H1 (cell line): ENCODE measurements around the gene ABCC2. TPM values are rescaled to one million over a fixed set of nuclear protein-coding genes. Genes with fewer than 3 reads are reported as not detected.

ENCODE experiments used
- CTCF ChIA-PET: fragments of 300-600 bp; sonication (Branson Sonifier 250); formaldehyde crosslinking; loops from one replicate; lab custom pipeline; 2021; ENCODE audit not compliant: partially characterized antibody; lab: Charles Lee
- POLR2A ChIA-PET: fragments of 300-600 bp; sonication (Branson Sonifier 250); formaldehyde crosslinking; loops from one replicate; lab custom pipeline; 2021; ENCODE audit warnings: inconsistent platforms; ENCODE audit not compliant: partially characterized antibody; lab: Charles Lee
- DNase-seq, 2 experiments: peaks; one replicate each; pipeline versions ENCODE4 v3.0.0 to v3.0.0-alpha.2; 2010 to 2022; ENCODE audit warnings: low spot score in 2 of 2, low read depth in 1 of 2, mixed read lengths in 1 of 2
- FAIRE-seq: peaks from 2 replicates; lab custom pipeline; 2011; peaks lifted over from hg19 to GRCh38; lab: Jason Lieb, UNC
- H2AFZ ChIP-seq: 2 replicates; pipeline ENCODE4 v1.8.1; 2012; ENCODE audit warnings: low read length, inconsistent platforms
- H2AK5ac ChIP-seq: 2 replicates; pipeline ENCODE4 v1.6.1; 2013; ENCODE audit warnings: low read depth, low read length
- H2BK120ac ChIP-seq: replicated peaks from 2 replicates; pipeline ENCODE3; 2013; ENCODE audit warnings: low read depth, low read length, inconsistent platforms
- H2BK12ac ChIP-seq: 2 replicates; pipeline ENCODE4 v1.6.1; 2013; ENCODE audit warnings: low read depth, low read length
- H2BK15ac ChIP-seq: 2 replicates; pipeline ENCODE4 v1.6.1; 2013; ENCODE audit warnings: low read length
- H2BK20ac ChIP-seq: 2 replicates; pipeline ENCODE4 v1.6.1; 2013; ENCODE audit warnings: low read length
- H2BK5ac ChIP-seq: 2 replicates; pipeline ENCODE4 v1.6.1; 2013; ENCODE audit warnings: low read depth, low read length
- H3K14ac ChIP-seq: 2 replicates; pipeline ENCODE4 v1.6.1; 2013; ENCODE audit warnings: inconsistent platforms; ENCODE audit not compliant: insufficient read length
- H3K18ac ChIP-seq: 2 replicates; pipeline ENCODE4 v1.6.1; 2013; ENCODE audit warnings: low read length; ENCODE audit errors: extremely low read depth
- H3K23ac ChIP-seq: 2 replicates; pipeline ENCODE4 v1.6.1; 2013; ENCODE audit warnings: inconsistent platforms; ENCODE audit not compliant: insufficient read length
- H3K23me2 ChIP-seq: 2 replicates; pipeline ENCODE4 v1.6.1; 2013; ENCODE audit warnings: low read depth, low read length
- H3K27ac ChIP-seq: 2 replicates; pipeline ENCODE4 v1.6.1; 2011; ENCODE audit warnings: low read depth, low read length, inconsistent platforms
- H3K27me3 ChIP-seq, 4 experiments: replicated peaks in 1 of 4; 1 replicate in 1 of 4; 2 replicates in 3 of 4; pipeline versions ENCODE4 v1.6.1 to v1.8.1; 2011 to 2013; ENCODE audit warnings: low read length in 3 of 4, mild to moderate bottlenecking in 3 of 4, inconsistent platforms in 2 of 4, mixed read lengths in 2 of 4, moderate library complexity in 1 of 4; ENCODE audit not compliant: control insufficient read depth in 3 of 4, insufficient read depth in 3 of 4; ENCODE audit errors: extremely low read depth in 1 of 4
- H3K36me3 ChIP-seq, 4 experiments: 2 replicates each; pipeline versions ENCODE4 v1.6.1 to v1.8.1; 2011 to 2013; ENCODE audit warnings: mild to moderate bottlenecking in 4 of 4, low read length in 3 of 4, moderate library complexity in 2 of 4, control low read depth in 1 of 4, inconsistent platforms in 1 of 4; ENCODE audit not compliant: insufficient read depth in 4 of 4, control insufficient read depth in 2 of 4
- H3K4ac ChIP-seq: replicated peaks from 2 replicates; pipeline ENCODE3; 2013; ENCODE audit warnings: low read length, low read depth, mixed read lengths, inconsistent platforms; ENCODE audit not compliant: insufficient read length
- H3K4me1 ChIP-seq, 4 experiments: replicated peaks in 1 of 4; 1 replicate in 1 of 4; 2 replicates in 3 of 4; pipeline versions ENCODE4 v1.6.1 to v1.8.1; 2011 to 2013; ENCODE audit warnings: low read length in 3 of 4, inconsistent platforms in 2 of 4, mixed read lengths in 1 of 4; ENCODE audit not compliant: insufficient read depth in 4 of 4, control insufficient read depth in 3 of 4
- H3K4me2 ChIP-seq, 2 experiments: 2 replicates each; pipeline versions ENCODE4 v1.6.1 to v1.8.1; 2011 to 2013; ENCODE audit warnings: low read depth in 2 of 2, low read length in 2 of 2, control low read depth in 1 of 2, inconsistent platforms in 1 of 2, mild to moderate bottlenecking in 1 of 2; ENCODE audit not compliant: insufficient read depth in 1 of 2
- H3K4me3 ChIP-seq, 4 experiments: fragments of 200-600, 300-600 bp in 1 of 4; sonication (generic), shearing (Covaris generic), sonication (Bioruptor Twin) in 1 of 4; 2 replicates each; pipeline versions ENCODE4 v1.5.1 to v1.8.1; 2011 to 2016; ENCODE audit warnings: low read length in 4 of 4, low read depth in 3 of 4, control low read depth in 2 of 4, inconsistent platforms in 2 of 4, mild to moderate bottlenecking in 2 of 4, mixed read lengths in 1 of 4, moderate library complexity in 1 of 4; ENCODE audit not compliant: insufficient read depth in 2 of 4; ENCODE audit errors: extremely low read depth in 1 of 4
- H3K56ac ChIP-seq: replicated peaks from 2 replicates; pipeline ENCODE3; 2013; ENCODE audit warnings: low read depth, mild to moderate bottlenecking, mixed read lengths, low read length, inconsistent platforms; ENCODE audit not compliant: insufficient read length
- H3K79me1 ChIP-seq: 2 replicates; pipeline ENCODE4 v1.6.1; 2013; ENCODE audit warnings: low read depth, low read length, control low read depth
- H3K79me2 ChIP-seq, 2 experiments: 2 replicates each; pipeline versions ENCODE4 v1.6.1 to v1.8.1; 2012 to 2013; ENCODE audit warnings: low read length in 2 of 2, mild to moderate bottlenecking in 2 of 2, inconsistent platforms in 1 of 2; ENCODE audit not compliant: insufficient read depth in 2 of 2, control insufficient read depth in 1 of 2
- H3K9ac ChIP-seq, 4 experiments: replicated peaks in 1 of 4; 1 replicate in 1 of 4; 2 replicates in 3 of 4; pipeline versions ENCODE4 v1.6.1 to v1.8.1; 2011 to 2013; ENCODE audit warnings: low read depth in 3 of 4, low read length in 3 of 4, control low read depth in 2 of 4, mild to moderate bottlenecking in 2 of 4, moderate library complexity in 2 of 4, inconsistent platforms in 1 of 4; ENCODE audit errors: extremely low read depth in 1 of 4
- H3K9me3 ChIP-seq, 2 experiments: 2 replicates each; pipeline versions ENCODE4 v1.6.1 to v1.8.1; 2012 to 2013; ENCODE audit warnings: mild to moderate bottlenecking in 2 of 2, moderate library complexity in 2 of 2, control low read depth in 1 of 2, inconsistent platforms in 1 of 2, low read depth in 1 of 2, low read length in 1 of 2, mixed read lengths in 1 of 2; ENCODE audit not compliant: insufficient read depth in 2 of 2
- H4K20me1 ChIP-seq, 2 experiments: replicated peaks in 1 of 2; 2 replicates each; pipeline versions ENCODE3 to v1.8.1; 2011 to 2013; ENCODE audit warnings: inconsistent platforms in 2 of 2, low read length in 2 of 2, mild to moderate bottlenecking in 1 of 2; ENCODE audit not compliant: insufficient read depth in 2 of 2, control insufficient read depth in 1 of 2
- H4K5ac ChIP-seq: 2 replicates; pipeline ENCODE4 v1.6.1; 2013; ENCODE audit warnings: low read length, low read depth, mixed read lengths, inconsistent platforms; ENCODE audit not compliant: insufficient read length
- H4K8ac ChIP-seq: 2 replicates; pipeline ENCODE4 v1.8.0; 2013; ENCODE audit warnings: mild to moderate bottlenecking, moderate library complexity, low read length, inconsistent platforms; ENCODE audit not compliant: insufficient read depth; ENCODE audit errors: extremely low read depth
- H4K91ac ChIP-seq: replicated peaks from 2 replicates; pipeline ENCODE3; 2013; ENCODE audit warnings: low read length, mixed read lengths, inconsistent platforms; ENCODE audit not compliant: insufficient read length
- EGR1 ChIP-seq: IDR thresholded peaks from 2 replicates; pipeline ENCODE4 v1.6.1; 2011; ENCODE audit warnings: low read depth, low read length, borderline replicate concordance
- FOSL1 ChIP-seq: IDR thresholded peaks from 2 replicates; pipeline ENCODE4 v1.6.1; 2011; ENCODE audit warnings: mild to moderate bottlenecking, low read depth, low read length, moderate library complexity; ENCODE audit not compliant: insufficient read depth
- GABPA ChIP-seq: IDR thresholded peaks from 2 replicates; pipeline ENCODE4 v1.6.1; 2011; ENCODE audit warnings: mild to moderate bottlenecking, low read length, moderate library complexity, borderline replicate concordance; ENCODE audit not compliant: insufficient read depth
- GTF2F1 ChIP-seq: IDR thresholded peaks from 2 replicates; pipeline ENCODE4 v1.6.1; 2012; ENCODE audit warnings: low read depth, low read length, improper control_type of control experiment, borderline replicate concordance
- PHF8 ChIP-seq: fragments of 200-600 bp; sonication (generic); conservative IDR thresholded peaks from 2 replicates; pipeline ENCODE4 v1.7.1; 2012; ENCODE audit warnings: low read depth, mild to moderate bottlenecking, inconsistent platforms, low read length, moderate library complexity
- RAD21 ChIP-seq, 2 experiments: IDR thresholded peaks in 1 of 2; conservative IDR thresholded peaks in 1 of 2; 2 replicates each; pipeline ENCODE4 v1.6.1; 2011; ENCODE audit warnings: low read depth in 2 of 2, low read length in 2 of 2, improper control_type of control experiment in 1 of 2, inconsistent platforms in 1 of 2, mild to moderate bottlenecking in 1 of 2, moderate library complexity in 1 of 2
- SUZ12 ChIP-seq: fragments of 200-600 bp; sonication (generic); IDR thresholded peaks from 2 replicates; pipeline ENCODE4 v1.6.1; 2012; ENCODE audit warnings: mild to moderate bottlenecking, inconsistent platforms, low read length, moderate library complexity, mixed read lengths
- TAF1 ChIP-seq: IDR thresholded peaks from 2 replicates; pipeline ENCODE4 v1.6.1; 2011; ENCODE audit warnings: mild to moderate bottlenecking, low read depth, low read length
- WGBS, 2 experiments: shearing (Covaris generic) in 1 of 2; methylation state at CpG; one replicate each; pipeline versions ENCODE4 v1.1.6 to v1.1.7; 2013 to 2015; ENCODE audit warnings: low lambda C conversion rate in 2 of 2, mixed read lengths in 2 of 2, inconsistent platforms in 1 of 2, low coverage in 1 of 2, missing lambda C conversion rate in 1 of 2; ENCODE audit not compliant: insufficient replicate concordance in 2 of 2, insufficient coverage in 1 of 2, insufficient read length in 1 of 2; ENCODE audit errors: extremely low coverage in 1 of 2, missing lambda C conversion rate in 1 of 2; 5-methylcytosine and 5-hydroxymethylcytosine counted together
- polyA plus RNA-seq, 7 experiments: library from polyadenylated mRNA; depleted of rRNA in 3 of 7; stranded (reverse) in 5 of 7; unstranded in 2 of 7; fragments of >200 nt in 5 of 7; fragments of 200-250 nt in 2 of 7; gene quantifications; 1 replicate in 5 of 7; 2 replicates in 1 of 7; 4 replicates in 1 of 7; pipeline versions ENCODE4 v1.2.1 to v1.2.3, GENCODE V29; 2011 to 2013; ENCODE audit warnings: missing spikeins in 2 of 7, mixed read lengths in 2 of 7
- total RNA-seq: library from RNA; stranded (reverse); fragmentation: NEBNext Ultra II Directional; extraction: Animal tissue kit (Norgen Biotek cat#: 25700); gene quantifications from 2 replicates; pipeline ENCODE4 v1.2.1, GENCODE V29; 2021

The ABCC2 gene
- total and polyA plus RNA-seq, 2 of the 8 experiments (the other 6 are each of a cell fraction or from before 2014, with no cell fraction given) = 0.74 to 1.1 TPM

- Histone ChIP-seq H3K23ac (no peak overlapping the region), H3K9ac (no peak overlapping the region), H3K4me3 (no peak overlapping the region), H3K36me3 (no peaks in the 10 kb centered on the region), H3K4me1 (no peaks in the 10 kb centered on the region), H3K4ac (no peak overlapping the region), H4K5ac (no peak overlapping the region), H3K9me3 (no peaks in the 10 kb centered on the region), H3K27me3 (no peaks in the 10 kb centered on the region), H2AFZ (no peak overlapping the region), H3K79me2 (no peaks in the 10 kb centered on the region), H2BK12ac (no peak overlapping the region), H3K23me2 (no peaks in the 10 kb centered on the region), H3K4me2 (no peak overlapping the region), H3K27ac (no peak overlapping the region), H3K56ac (no peak overlapping the region), H4K91ac (no peak overlapping the region), H2BK20ac (no peak overlapping the region), H3K79me1 (no peaks in the 10 kb centered on the region), H2BK15ac (no peak overlapping the region), H3K18ac (no peak overlapping the region), H4K8ac (no peak overlapping the region), H4K20me1 (no peaks in the 10 kb centered on the region), H3K14ac (no peak overlapping the region), H2AK5ac (no peak overlapping the region), H2BK120ac (no peak overlapping the region), H2BK5ac (no peak overlapping the region)
- TF ChIP-seq PHF8 (no peak), EGR1 (no peak), RAD21 (IDR thresholded peaks at IDR 0.05 in 1 of 2, conservative IDR thresholded peaks at IDR 0.05 in 1 of 2; ENCODE audit: low read depth in 2 of 2, low read length in 2 of 2) (no peak), GTF2F1 (no peak), FOSL1 (no peak), TAF1 (no peak), SUZ12 (no peak), GABPA (no peak)
- DNase-seq = no peak
- POLR2A ChIA-PET = no interaction called here
- CTCF ChIA-PET = interaction anchor here (0.5 to 1.3 kb wide), 3 partner anchors 9 to 1157 kb away, joined by 3 to 5 read pairs (median 4); no protein-coding TSS in a partner anchor
- WGBS, 2 experiments = 96% methylated on average over 3 of the region's 3 CpGs; no CpG with 5 or more reads in 1 of the 2 experiments
- no peak for FAIRE-seq
Measured at GRCh38 chr10:99791831-99792230, 9.4 kb downstream of the ABCC2 start.
